ENCODE measurements around the gene INPP4B.

GRCh38 chr4:142582340-142582739 is 263.8 kb downstream of the INPP4B start:
- TF ChIP-seq, protein P1, sequence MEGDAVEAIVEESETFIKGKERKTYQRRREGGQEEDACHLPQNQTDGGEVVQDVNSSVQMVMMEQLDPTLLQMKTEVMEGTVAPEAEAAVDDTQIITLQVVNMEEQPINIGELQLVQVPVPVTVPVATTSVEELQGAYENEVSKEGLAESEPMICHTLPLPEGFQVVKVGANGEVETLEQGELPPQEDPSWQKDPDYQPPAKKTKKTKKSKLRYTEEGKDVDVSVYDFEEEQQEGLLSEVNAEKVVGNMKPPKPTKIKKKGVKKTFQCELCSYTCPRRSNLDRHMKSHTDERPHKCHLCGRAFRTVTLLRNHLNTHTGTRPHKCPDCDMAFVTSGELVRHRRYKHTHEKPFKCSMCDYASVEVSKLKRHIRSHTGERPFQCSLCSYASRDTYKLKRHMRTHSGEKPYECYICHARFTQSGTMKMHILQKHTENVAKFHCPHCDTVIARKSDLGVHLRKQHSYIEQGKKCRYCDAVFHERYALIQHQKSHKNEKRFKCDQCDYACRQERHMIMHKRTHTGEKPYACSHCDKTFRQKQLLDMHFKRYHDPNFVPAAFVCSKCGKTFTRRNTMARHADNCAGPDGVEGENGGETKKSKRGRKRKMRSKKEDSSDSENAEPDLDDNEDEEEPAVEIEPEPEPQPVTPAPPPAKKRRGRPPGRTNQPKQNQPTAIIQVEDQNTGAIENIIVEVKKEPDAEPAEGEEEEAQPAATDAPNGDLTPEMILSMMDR (IDR thresholded peaks at IDR 0.05) = no peak
- TF ChIP-seq POLR2A (IDR thresholded peaks at IDR 0.05) = no peak

Measured in Peyer's patch (tissue), 4 donors.